Measurements from ENCODE around the gene ADAMTS17. TPM values are rescaled to one million over a fixed set of nuclear protein-coding genes. Genes with fewer than 3 reads are reported as not detected.

Gene ADAMTS17
- total RNA-seq, 1 experiment from 2014 or later: 0.15 TPM

DNA sequence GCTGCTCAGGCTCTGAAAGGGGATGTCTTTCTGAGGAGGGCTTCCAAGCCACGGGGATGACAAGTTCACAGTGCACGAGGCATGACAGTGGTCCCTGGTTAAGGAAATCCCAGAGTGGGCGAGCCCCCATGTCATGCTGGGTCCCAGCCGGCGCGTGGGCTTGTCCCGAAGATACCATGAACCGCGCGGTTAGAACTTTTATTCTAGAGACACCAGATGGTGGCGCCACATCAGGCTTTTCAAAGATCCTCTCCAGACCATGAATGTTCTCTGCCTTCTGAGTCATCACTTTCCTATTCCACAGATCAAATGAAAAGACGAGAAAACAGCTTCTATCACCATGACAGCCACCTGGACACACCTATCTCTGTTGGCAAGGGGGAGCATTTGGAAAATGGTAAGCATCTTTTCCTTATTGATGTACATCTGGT, 380.7 kb downstream of the ADAMTS17 start:
- Histone ChIP-seq H3K4me3 (ENCODE audit: low read depth, low read length, poor library complexity, severe bottlenecking) (no peak overlapping the region), H3K27ac (ENCODE audit: low read depth, low read length, poor library complexity, severe bottlenecking) (no peak overlapping the region), H3K9me3 (ENCODE audit: low read depth, low read length, poor library complexity, severe bottlenecking) (no peaks in the 10 kb centered on the region), H3K27me3 (replicated peaks; ENCODE audit: insufficient read depth, low read depth, low read length, poor library complexity) (no peaks in the 10 kb centered on the region), H3K4me1 (ENCODE audit: insufficient read depth, low read length, poor library complexity, severe bottlenecking) (no peaks in the 10 kb centered on the region), H3K36me3 (ENCODE audit: insufficient read depth, low read length, poor library complexity, severe bottlenecking) (no peaks in the 10 kb centered on the region)
- intact Hi-C loops (cut with micrococcal nuclease; ENCODE audit: unreplicated experiment): no loop called here
- no TSS peak for BruUV-seq (replicated peaks)
- ChIA-PET CTCF (no interaction called here), POLR2A (ENCODE audit: low non-redundant PET) (no interaction called here)
- no peak for TF ChIP-seq EZH2 (IDR thresholded peaks at IDR 0.05; ENCODE audit: borderline replicate concordance, low read depth, low read length, poor library complexity, severe bottlenecking)
- TF ChIP-seq, protein P1, sequence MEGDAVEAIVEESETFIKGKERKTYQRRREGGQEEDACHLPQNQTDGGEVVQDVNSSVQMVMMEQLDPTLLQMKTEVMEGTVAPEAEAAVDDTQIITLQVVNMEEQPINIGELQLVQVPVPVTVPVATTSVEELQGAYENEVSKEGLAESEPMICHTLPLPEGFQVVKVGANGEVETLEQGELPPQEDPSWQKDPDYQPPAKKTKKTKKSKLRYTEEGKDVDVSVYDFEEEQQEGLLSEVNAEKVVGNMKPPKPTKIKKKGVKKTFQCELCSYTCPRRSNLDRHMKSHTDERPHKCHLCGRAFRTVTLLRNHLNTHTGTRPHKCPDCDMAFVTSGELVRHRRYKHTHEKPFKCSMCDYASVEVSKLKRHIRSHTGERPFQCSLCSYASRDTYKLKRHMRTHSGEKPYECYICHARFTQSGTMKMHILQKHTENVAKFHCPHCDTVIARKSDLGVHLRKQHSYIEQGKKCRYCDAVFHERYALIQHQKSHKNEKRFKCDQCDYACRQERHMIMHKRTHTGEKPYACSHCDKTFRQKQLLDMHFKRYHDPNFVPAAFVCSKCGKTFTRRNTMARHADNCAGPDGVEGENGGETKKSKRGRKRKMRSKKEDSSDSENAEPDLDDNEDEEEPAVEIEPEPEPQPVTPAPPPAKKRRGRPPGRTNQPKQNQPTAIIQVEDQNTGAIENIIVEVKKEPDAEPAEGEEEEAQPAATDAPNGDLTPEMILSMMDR (conservative IDR thresholded peaks at IDR 0.05; ENCODE audit: low read depth, low read length): peak; percentile 44
- DNase-seq (ENCODE audit: low spot score): peak; percentile 30

DNA sequence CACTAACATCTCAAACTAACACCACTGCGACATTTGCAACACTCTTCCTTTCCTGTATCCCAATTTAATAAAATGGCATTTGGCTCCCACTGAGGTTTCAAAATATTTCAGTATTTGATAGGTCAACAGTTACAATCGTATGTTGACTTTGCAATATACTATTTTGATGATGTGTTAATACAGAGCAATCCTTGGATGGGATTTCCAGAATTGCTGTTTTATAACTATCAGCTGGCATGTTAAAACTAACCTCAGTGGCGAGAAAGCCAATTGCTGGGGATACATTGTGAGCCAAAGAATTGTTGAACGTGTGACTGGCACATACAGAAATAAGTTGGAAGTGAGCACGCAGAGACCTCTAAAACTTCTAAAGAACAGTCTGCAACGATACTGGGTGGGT, 382.4 kb downstream of the ADAMTS17 start:
- Histone ChIP-seq H3K36me3 (ENCODE audit: insufficient read depth, low read length, poor library complexity, severe bottlenecking) (no peaks in the 10 kb centered on the region), H3K4me1 (ENCODE audit: insufficient read depth, low read length, poor library complexity, severe bottlenecking) (no peaks in the 10 kb centered on the region), H3K4me3 (ENCODE audit: low read depth, low read length, poor library complexity, severe bottlenecking) (no peak overlapping the region), H3K27me3 (replicated peaks; ENCODE audit: insufficient read depth, low read depth, low read length, poor library complexity) (no peaks in the 10 kb centered on the region), H3K27ac (ENCODE audit: low read depth, low read length, poor library complexity, severe bottlenecking) (no peak overlapping the region), H3K9me3 (ENCODE audit: low read depth, low read length, poor library complexity, severe bottlenecking) (no peaks in the 10 kb centered on the region)
- CTCF ChIA-PET: no interaction called here
- POLR2A ChIA-PET (ENCODE audit: low non-redundant PET): no interaction called here
- DNase-seq (ENCODE audit: low spot score): no peak
- intact Hi-C loops (cut with micrococcal nuclease; ENCODE audit: unreplicated experiment): no loop called here
- TF ChIP-seq EZH2 (IDR thresholded peaks at IDR 0.05; ENCODE audit: borderline replicate concordance, low read depth, low read length, poor library complexity, severe bottlenecking): no peak
- TF ChIP-seq, protein P1 (conservative IDR thresholded peaks at IDR 0.05; ENCODE audit: low read depth, low read length): no peak
- BruUV-seq (replicated peaks): no TSS peak

DNA sequence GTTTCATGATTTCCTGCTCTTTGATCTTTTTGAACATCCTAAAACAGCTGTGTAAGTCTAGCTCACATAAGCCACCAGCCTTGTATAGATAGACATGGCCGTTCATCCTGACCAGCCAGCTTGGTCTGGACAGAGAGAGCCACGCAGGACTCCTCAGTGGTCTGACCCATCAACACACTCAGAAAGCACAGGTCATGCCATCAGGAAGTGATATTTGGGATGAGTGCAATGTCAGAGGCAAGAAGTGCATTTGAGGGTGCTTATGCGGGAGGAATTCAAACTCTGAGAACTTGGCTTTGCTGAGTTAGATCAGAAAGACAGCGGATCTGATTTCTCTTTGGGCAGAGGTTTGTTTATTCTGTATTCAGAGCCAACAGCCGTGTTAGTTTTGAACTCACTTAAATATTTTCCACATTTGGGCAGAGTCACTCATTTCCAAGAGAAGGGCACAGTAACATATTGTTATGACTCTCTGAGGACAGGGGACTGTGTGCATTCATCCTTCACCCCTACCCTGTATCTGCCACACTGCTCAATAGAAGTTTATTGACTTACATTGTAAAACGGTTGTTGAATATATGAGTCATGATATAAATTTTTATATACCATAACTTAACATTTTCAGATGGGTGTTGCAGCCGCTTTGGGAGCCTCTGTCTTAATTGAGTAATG, 383.2 kb downstream of the ADAMTS17 start:
- intact Hi-C loops (cut with micrococcal nuclease; ENCODE audit: unreplicated experiment): no loop called here
- Histone ChIP-seq H3K9me3 (ENCODE audit: low read depth, low read length, poor library complexity, severe bottlenecking) (no peaks in the 10 kb centered on the region), H3K4me1 (ENCODE audit: insufficient read depth, low read length, poor library complexity, severe bottlenecking) (no peaks in the 10 kb centered on the region), H3K27ac (ENCODE audit: low read depth, low read length, poor library complexity, severe bottlenecking) (no peak overlapping the region), H3K4me3 (ENCODE audit: low read depth, low read length, poor library complexity, severe bottlenecking) (no peak overlapping the region), H3K36me3 (ENCODE audit: insufficient read depth, low read length, poor library complexity, severe bottlenecking) (no peaks in the 10 kb centered on the region), H3K27me3 (replicated peaks; ENCODE audit: insufficient read depth, low read depth, low read length, poor library complexity) (no peaks in the 10 kb centered on the region)
- no peak for DNase-seq (ENCODE audit: low spot score)
- CTCF ChIA-PET: no interaction called here
- no TSS peak for BruUV-seq (replicated peaks)
- POLR2A ChIA-PET (ENCODE audit: low non-redundant PET): no interaction called here
- no peak for TF ChIP-seq EZH2 (IDR thresholded peaks at IDR 0.05; ENCODE audit: borderline replicate concordance, low read depth, low read length, poor library complexity, severe bottlenecking)
- TF ChIP-seq, protein P1 (conservative IDR thresholded peaks at IDR 0.05; ENCODE audit: low read depth, low read length): no peak
